Gastrocnemius medialis (tissue), 4 donors: ENCODE measurements around the gene TMBIM1. TPM values are rescaled to one million over a fixed set of nuclear protein-coding genes. Genes with fewer than 3 reads are reported as not detected.
"Not testable (repeated sequence)": the region's sequence is repeated elsewhere in the genome, so short reads cannot be mapped to it uniquely, and the experiment has no call there.

Source experiments
- ATAC-seq, 2 donors: fragments of 150-250 bp; one replicate each; pipeline ENCODE4 v1.9.1; 2016
- DNase-seq, 2 donors: peaks; one replicate each; pipeline ENCODE4 v3.0.0-alpha.2; 2019
- H3K27ac ChIP-seq, 4 donors: fragments of 200-600 bp; sonication (generic); 1 replicate in 1 of 4; 2 replicates in 3 of 4; pipeline ENCODE4 v1.5.1; 2016 to 2018; ENCODE audit warnings: mild to moderate bottlenecking in 2 of 4, moderate library complexity in 1 of 4
- H3K27me3 ChIP-seq, 3 donors: fragments of 200-600 bp; sonication (generic) in 2 of 3; 1 replicate in 1 of 3; 2 replicates in 2 of 3; pipeline versions ENCODE4 v1.5.1 to v1.6.0; 2016 to 2019; ENCODE audit warnings: mild to moderate bottlenecking in 1 of 3, moderate library complexity in 1 of 3
- H3K36me3 ChIP-seq, 2 donors: fragments of 200-600 bp; sonication (generic) in 1 of 2; one replicate each; pipeline ENCODE4 v1.5.1; 2017 to 2018
- H3K4me1 ChIP-seq, 2 donors: fragments of 200-600 bp; sonication (generic) in 1 of 2; one replicate each; pipeline ENCODE4 v1.5.1; 2016 to 2017; ENCODE audit warnings: mild to moderate bottlenecking in 2 of 2
- H3K4me3 ChIP-seq, 4 donors: fragments of 200-600 bp; sonication (generic) in 3 of 4; 1 replicate in 1 of 4; 2 replicates in 3 of 4; pipeline ENCODE4 v1.5.1; 2016 to 2019; ENCODE audit warnings: mild to moderate bottlenecking in 2 of 4
- H3K9me3 ChIP-seq, 3 donors: fragments of 200-600 bp; sonication (generic) in 2 of 3; 1 replicate in 1 of 3; 2 replicates in 2 of 3; pipeline ENCODE4 v1.5.1; 2016 to 2019
- CTCF ChIP-seq, 5 experiments: fragments of 450-650 bp in 3 of 5; fragments of 200-600 bp in 2 of 5; sonication (generic) in 2 of 5; IDR thresholded peaks in 4 of 5; conservative IDR thresholded peaks in 1 of 5; 1 replicate in 4 of 5; 2 replicates in 1 of 5; pipeline ENCODE4 v1.5.1; 2016 to 2019; ENCODE audit warnings: antibody characterized with exemption in 5 of 5, mild to moderate bottlenecking in 3 of 5, moderate library complexity in 3 of 5
- POLR2A ChIP-seq, 2 donors: fragments of 450-650 bp; IDR thresholded peaks; one replicate each; pipeline ENCODE4 v1.6.1; 2017; ENCODE audit warnings: antibody characterized with exemption in 2 of 2, mild to moderate bottlenecking in 2 of 2, moderate library complexity in 2 of 2
- in situ Hi-C, 4 donors: fragments of 200-750 bp; cut with MboI; loops; one replicate each; pipeline versions ENCODE4 v1.15.0 to v1.8.0; 2017; ENCODE audit warnings: low sequenced_read_pairs in 4 of 4
- intact Hi-C: fragments of 100-400 bp; cut with DNase I; formaldehyde crosslinking; loops from one replicate; pipeline ENCODE4 v1.15.1; 2023; ENCODE audit warnings: low total_unique reads
- total RNA-seq, 4 donors: library from RNA; depleted of rRNA; stranded (reverse); fragments of >200 nt; gene quantifications; one replicate each; pipeline versions ENCODE4 v1.1.0 to v1.2.3, GENCODE V29; 2016

TMBIM1 gene
- total RNA-seq, 4 donors from 2014 or later = 142 to 296 (median 215) TPM

DNA sequence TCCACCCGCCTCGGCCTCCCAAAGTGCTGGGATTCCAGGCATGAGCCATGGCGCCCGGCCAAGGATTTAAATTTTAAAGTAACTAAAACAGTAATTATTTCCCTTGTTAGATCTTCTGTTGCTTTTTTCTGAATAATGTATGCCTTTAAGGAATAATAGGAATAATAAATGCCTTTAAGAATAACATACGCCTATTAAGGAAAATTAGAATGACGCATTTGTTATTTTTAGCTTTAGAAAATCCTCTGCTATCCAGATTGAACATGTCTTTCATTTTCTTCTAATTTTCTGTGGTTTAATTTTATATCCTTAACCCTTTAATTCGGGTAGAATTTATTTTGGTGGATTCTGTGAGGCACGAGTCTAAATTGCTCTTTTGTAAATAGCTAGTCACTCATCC, 23.1 kb upstream of the TMBIM1 start:
- intact Hi-C loops = no loop called here

GRCh38 chr2:218314764-218315163, 22.5 kb upstream of the TMBIM1 start:
- intact Hi-C loops, H3K4me3 ChIP-seq, H3K27ac ChIP-seq, H3K4me1 ChIP-seq, DNase-seq, H3K9me3 ChIP-seq, H3K36me3 ChIP-seq, H3K27me3 ChIP-seq, ATAC-seq: not testable (repeated sequence)
- in situ Hi-C loops = loop anchor here in 2 of 4 donors (5.0 to 25.0 kb wide), 2 partner anchors 68 to 148 kb away; partner anchors contain the start of gene SLC11A1 (in 1 of the 2)

More for the DNA sequence above, 23.1 kb upstream of the TMBIM1 start:
- Histone ChIP-seq H3K9me3 (no peaks in the 10 kb centered on the region), H3K4me1 (no peaks in the 10 kb centered on the region), H3K27ac (no peak overlapping the region), H3K4me3 (no peak overlapping the region), H3K36me3 (no peaks in the 10 kb centered on the region), H3K27me3 (no peaks in the 10 kb centered on the region)
- no peak for TF ChIP-seq CTCF (IDR thresholded peaks at IDR 0.05 in 4 of 5, conservative IDR thresholded peaks at IDR 0.05 in 1 of 5)
- TF ChIP-seq POLR2A (IDR thresholded peaks at IDR 0.05) = no peak
- DNase-seq = no peak
- no peak for ATAC-seq
- in situ Hi-C loops = loop anchor here in 2 of 4 donors (5.0 to 25.0 kb wide), 2 partner anchors 67 to 147 kb away; partner anchors contain the start of gene SLC11A1 (in 1 of the 2)

DNA sequence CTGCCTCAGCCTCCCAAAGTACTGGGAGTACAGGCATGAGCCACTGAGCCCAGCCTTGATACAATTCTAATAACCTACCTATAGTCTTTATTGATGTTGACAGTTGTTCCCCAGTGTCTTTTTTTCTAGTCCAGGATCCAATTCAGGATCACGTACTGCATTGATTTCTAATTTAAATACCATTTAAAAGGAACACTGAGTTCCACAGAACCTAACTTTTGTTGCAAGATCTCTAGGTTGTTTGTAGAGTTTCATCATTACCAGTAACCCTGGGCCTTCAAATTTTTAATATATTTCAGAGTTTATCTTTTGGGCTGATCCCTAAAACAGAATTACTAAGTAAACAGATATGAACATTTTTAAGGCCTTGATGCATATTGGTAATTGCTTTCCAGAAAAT, 21.1 kb upstream of the TMBIM1 start:
- Histone ChIP-seq H3K27ac (no peak overlapping the region), H3K4me1 (no peaks in the 10 kb centered on the region), H3K9me3 (no peaks in the 10 kb centered on the region), H3K4me3 (no peak overlapping the region), H3K27me3 (no peaks in the 10 kb centered on the region), H3K36me3 (no peaks in the 10 kb centered on the region)
- TF ChIP-seq POLR2A (IDR thresholded peaks at IDR 0.05) (no peak), CTCF (IDR thresholded peaks at IDR 0.05 in 4 of 5, conservative IDR thresholded peaks at IDR 0.05 in 1 of 5) (no peak)
- ATAC-seq = no peak
- in situ Hi-C loops = loop anchor here in 1 of 4 donors (25.0 kb wide), 1 partner anchor 149 kb away; no protein-coding TSS in a partner anchor
- no peak for DNase-seq
- intact Hi-C loops = no loop called here

GRCh38 chr2:218312267-218312756, 20.0 kb upstream of the TMBIM1 start:
- in situ Hi-C loops = loop anchor here in 1 of 4 donors (25.0 kb wide), 1 partner anchor 150 kb away; no protein-coding TSS in a partner anchor
- ATAC-seq = no peak
- H3K4me3 ChIP-seq = no peak overlapping the region
- H3K27me3 ChIP-seq = no peaks in the 10 kb centered on the region
- no peak overlapping the region for H3K27ac ChIP-seq
- no peaks in the 10 kb centered on the region for H3K4me1 ChIP-seq
- intact Hi-C loops = no loop called here
- H3K9me3 ChIP-seq = no peaks in the 10 kb centered on the region
- no peak for TF ChIP-seq CTCF (IDR thresholded peaks at IDR 0.05 in 4 of 5, conservative IDR thresholded peaks at IDR 0.05 in 1 of 5)
- TF ChIP-seq POLR2A (IDR thresholded peaks at IDR 0.05) = no peak
- H3K36me3 ChIP-seq = no peaks in the 10 kb centered on the region
- DNase-seq = no peak

GRCh38 chr2:218311541-218312266, 19.4 kb upstream of the TMBIM1 start:
- H3K9me3 ChIP-seq, H3K4me1 ChIP-seq, H3K36me3 ChIP-seq, H3K27ac ChIP-seq, DNase-seq, intact Hi-C loops, ATAC-seq, H3K27me3 ChIP-seq, H3K4me3 ChIP-seq: not testable (repeated sequence)
- in situ Hi-C loops = loop anchor here in 1 of 4 donors (25.0 kb wide), 1 partner anchor 151 kb away; no protein-coding TSS in a partner anchor
